Peyer's patch (tissue), 4 donors: ENCODE measurements around the gene GPR183.

ENCODE experiments used
- POLR2A ChIP-seq, 2 donors: fragments of 450-650 bp; IDR thresholded peaks; one replicate each; pipeline ENCODE4 v1.5.1; 2017; ENCODE audit warnings: antibody characterized with exemption in 2 of 2, mild to moderate bottlenecking in 2 of 2, moderate library complexity in 2 of 2
- TF ChIP-seq, protein P1 (sequence below), 6 experiments: fragments of 450-650 bp in 4 of 6; fragments of 200-600 bp in 2 of 6; sonication (generic) in 1 of 6; IDR thresholded peaks; one replicate each; pipeline ENCODE4 v1.5.1; 2017 to 2019; ENCODE audit warnings: antibody characterized with exemption in 6 of 6, mild to moderate bottlenecking in 3 of 6, moderate library complexity in 1 of 6

GRCh38 chr13:99334221-99334620, 27.0 kb upstream of the GPR183 start:
- TF ChIP-seq, protein P1, sequence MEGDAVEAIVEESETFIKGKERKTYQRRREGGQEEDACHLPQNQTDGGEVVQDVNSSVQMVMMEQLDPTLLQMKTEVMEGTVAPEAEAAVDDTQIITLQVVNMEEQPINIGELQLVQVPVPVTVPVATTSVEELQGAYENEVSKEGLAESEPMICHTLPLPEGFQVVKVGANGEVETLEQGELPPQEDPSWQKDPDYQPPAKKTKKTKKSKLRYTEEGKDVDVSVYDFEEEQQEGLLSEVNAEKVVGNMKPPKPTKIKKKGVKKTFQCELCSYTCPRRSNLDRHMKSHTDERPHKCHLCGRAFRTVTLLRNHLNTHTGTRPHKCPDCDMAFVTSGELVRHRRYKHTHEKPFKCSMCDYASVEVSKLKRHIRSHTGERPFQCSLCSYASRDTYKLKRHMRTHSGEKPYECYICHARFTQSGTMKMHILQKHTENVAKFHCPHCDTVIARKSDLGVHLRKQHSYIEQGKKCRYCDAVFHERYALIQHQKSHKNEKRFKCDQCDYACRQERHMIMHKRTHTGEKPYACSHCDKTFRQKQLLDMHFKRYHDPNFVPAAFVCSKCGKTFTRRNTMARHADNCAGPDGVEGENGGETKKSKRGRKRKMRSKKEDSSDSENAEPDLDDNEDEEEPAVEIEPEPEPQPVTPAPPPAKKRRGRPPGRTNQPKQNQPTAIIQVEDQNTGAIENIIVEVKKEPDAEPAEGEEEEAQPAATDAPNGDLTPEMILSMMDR (IDR thresholded peaks at IDR 0.05), result no peak
- TF ChIP-seq POLR2A (IDR thresholded peaks at IDR 0.05), result no peak
